GM08714 (cell line): Measurements from ENCODE around the gene CYB5A.
"Not testable (repeated sequence)": the region's sequence is repeated elsewhere in the genome, so short reads cannot be mapped to it uniquely, and the experiment has no call there.

Experiments
- H3K4me3 ChIP-seq: fragments of 200-500 bp; sonication (Bioruptor generic); 2 replicates; pipeline ENCODE4 v1.5.1; 2014; ENCODE audit warnings: mild to moderate bottlenecking, low read length, inconsistent platforms
- ZNF274 ChIP-seq: IDR thresholded peaks from 2 replicates; pipeline ENCODE4 v1.6.1; 2012; ENCODE audit warnings: mild to moderate bottlenecking, low read depth, low read length

CYB5A gene

DNA sequence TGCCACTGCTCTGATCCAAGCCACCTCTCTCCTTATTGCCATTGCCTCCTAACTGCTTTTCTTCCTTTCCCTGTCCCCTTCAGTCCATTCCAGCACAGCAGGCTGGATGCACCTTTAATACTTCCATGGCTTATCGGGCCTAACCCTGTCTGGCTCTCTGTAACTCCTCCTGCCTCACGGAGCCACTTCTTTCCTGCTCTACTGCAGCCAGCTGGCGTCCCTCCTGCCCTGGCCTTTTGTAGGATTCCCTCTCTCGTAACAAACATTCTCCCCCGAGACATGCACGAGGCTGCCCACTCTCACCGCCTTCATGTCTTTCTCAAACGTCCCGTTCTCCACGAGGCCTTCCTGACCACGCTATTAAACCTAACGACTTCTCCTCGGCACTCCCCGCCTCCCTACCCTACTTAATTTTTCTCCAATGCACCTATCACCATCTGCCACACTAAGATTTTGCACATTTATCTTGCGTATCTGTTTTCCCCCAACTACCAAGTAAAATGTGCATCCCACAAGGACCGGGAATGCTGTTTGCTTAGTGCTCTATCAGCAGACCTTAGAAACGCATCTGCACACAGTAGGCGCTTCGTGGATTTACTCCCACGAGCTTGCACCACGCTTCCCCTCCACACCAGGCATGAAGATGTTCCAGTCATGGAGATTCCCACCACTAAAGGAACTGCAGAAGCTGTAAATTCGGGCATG lies 23.1 kb upstream of the CYB5A start:
- H3K4me3 ChIP-seq, result no peak overlapping the region
- TF ChIP-seq ZNF274, result no peak

DNA sequence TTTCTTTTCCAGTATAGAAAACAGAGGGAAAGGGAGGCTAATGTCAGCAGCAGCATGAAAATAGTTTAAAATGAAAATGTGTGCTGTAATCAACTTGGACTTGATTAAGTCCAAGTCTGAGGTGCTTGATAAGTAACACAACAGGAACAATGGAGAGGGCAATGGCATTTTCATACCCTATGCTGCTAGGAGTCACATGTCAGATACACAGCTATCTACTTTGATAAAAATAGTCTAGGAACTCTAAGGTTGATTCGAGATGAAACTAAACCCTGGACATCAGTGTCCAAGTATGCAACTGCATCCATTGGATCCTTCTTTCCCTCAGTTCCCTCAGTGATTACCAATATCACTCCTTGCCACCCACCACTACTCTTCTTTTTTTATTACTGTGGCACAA lies 19.2 kb upstream of the CYB5A start:
- TF ChIP-seq ZNF274, result no peak

DNA sequence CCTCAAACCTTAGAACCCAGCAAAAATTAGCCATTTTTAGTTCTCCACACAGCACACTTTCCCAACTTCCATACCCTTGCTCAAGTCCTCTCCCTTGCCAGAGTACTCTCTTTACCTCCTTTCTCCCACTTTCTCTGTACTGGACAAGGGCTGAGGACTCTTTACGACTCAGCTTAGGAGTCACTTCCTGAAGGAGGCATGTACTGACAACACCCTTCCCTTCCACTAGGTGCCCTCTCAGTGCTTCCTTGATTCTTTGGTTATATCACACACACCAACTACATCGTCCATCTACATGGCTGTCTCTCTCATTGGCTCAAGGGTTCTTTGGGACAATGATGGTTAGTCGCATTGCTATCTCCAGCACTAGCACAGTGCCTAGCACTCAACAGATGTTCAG lies 18.6 kb upstream of the CYB5A start:
- TF ChIP-seq ZNF274, result no peak
- no peak overlapping the region for H3K4me3 ChIP-seq

More for the DNA sequence above, 19.2 kb upstream of the CYB5A start:
- no peak overlapping the region for H3K4me3 ChIP-seq

DNA sequence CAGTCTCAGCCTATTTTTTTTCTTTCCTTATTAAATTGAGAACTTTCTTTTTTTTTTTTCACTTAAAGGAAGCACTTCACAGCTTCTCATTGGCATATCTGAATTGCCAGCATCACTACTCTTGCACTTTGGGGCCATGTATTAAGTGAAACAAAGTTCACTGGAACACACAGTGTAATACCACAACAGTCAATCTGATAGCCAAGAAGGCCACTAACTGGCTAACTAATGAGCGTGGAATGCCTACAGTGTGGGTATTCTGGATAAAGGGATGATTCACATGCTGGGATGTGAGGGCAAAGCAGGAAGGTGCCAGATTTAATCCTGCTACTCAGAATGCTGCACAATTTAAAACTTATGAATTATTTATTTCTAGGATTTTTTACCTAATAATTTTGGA lies 12.2 kb upstream of the CYB5A start:
- TF ChIP-seq ZNF274, result no peak
- no peak overlapping the region for H3K4me3 ChIP-seq

DNA sequence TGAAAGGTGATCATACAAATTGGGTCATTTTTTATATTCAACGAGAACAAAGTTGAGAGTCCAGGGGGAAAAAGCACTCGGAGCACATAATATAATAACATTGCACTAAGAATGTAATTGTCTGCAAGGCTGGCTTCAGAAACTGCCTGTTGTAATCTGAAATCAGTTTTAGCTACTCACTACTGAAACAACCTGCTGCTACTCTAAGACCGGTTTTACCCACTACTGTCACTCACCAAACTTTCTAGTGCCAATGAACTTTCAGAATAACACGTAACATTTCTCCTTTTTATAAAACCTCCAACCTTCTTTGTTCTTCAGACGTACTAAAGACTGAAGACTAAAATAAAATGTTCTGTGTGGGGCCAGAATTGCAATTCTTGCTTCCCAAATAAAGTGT lies 11.5 kb upstream of the CYB5A start:
- no peak overlapping the region for H3K4me3 ChIP-seq
- TF ChIP-seq ZNF274, result no peak

DNA sequence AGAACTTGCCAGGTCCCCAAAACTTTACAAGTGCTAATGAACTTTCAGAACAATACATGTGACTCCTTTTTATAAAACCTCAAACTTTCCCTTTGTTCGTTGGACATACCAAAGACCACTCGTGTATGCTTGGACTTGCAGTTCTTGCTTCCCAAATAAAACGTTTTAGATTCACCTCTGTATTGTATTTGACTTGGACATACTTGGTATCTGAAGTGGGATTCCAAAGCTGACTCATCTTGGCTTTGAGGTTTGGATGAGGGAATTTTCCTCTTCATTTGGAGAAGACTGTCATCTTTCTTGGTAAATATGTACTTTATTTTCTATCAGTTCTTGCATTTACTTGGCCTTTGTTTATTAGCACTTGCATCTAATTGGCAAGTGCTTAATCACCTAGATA lies 8.0 kb upstream of the CYB5A start:
- TF ChIP-seq ZNF274, result no peak
- no peak overlapping the region for H3K4me3 ChIP-seq

DNA sequence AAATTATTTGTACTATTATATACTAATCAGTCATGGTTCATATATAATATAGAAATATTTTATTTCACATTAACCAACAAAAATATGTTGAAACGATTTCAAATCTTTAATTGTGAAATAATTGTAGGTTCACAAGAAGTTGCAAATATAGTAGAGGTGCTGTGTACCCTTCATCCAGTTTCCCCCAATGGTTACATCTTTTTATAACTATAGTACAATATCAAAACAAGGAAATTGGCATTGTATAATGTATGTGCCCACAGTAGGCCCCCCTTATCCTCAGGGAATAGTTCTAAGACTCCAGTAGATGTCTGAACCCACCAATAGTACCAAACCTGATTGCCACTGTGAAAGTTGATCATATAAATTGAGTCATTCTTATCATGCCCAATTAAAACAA lies 7.4 kb upstream of the CYB5A start:
- no peak for TF ChIP-seq ZNF274
- no peak overlapping the region for H3K4me3 ChIP-seq

DNA sequence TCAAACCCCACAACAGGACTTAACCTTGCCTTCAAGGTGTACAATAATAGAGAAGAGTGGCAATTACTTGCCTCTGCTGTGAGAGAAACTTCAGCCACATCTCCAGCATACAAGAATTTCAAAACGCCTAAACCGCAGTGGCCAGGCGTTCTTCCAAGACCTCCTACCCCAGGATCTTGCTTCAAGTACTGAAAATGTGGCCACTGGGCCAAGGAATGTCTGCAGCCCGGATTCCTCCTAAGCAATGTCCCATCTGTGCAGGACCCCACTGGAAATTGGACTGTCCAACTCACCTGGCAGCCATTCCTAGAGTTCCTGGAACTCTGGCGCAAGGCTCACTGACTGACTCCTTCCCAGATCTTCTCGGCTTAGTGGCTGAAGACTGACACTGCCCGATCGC lies 2.8 kb upstream of the CYB5A start:
- no peak overlapping the region for H3K4me3 ChIP-seq
- TF ChIP-seq ZNF274, result no peak

DNA sequence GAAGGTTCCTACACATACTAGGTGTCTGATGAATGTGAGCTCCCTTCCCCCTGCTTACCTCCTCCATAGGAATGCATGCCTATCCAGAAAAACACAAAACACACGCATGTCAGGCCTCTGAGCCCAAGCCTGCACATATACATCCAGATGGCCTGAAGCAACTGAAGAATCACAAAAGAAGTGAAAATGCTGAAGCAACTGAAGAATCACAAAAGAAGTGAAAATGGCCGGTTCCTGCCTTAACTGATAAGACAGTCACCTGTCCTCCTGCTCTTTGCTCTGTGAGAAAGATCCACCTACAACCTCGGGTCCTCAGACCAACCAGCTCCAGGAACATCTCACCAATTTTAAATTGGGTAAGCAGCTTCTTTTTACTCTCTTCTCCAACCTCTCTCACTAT lies 1.2 kb upstream of the CYB5A start:
- not testable (repeated sequence) for H3K4me3 ChIP-seq

DNA sequence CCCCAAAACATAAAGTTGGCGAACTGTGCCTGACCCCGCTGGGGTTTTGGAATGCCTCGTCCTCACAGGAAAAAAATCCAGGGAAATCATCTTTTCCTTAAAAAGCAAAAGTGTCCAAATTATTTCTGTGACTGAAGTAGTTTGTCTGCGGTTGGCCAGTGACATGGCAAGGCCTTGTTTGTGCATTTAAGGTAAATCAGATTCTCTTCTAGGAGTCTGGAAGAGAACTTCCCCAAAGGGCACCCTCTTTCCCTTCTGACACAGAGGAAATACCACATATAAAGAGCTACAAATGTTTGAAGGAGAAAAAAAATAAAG lies 737 bp upstream of the CYB5A start:
- no peak for TF ChIP-seq ZNF274
- peak overlapping the region; percentile 72 for H3K4me3 ChIP-seq

DNA sequence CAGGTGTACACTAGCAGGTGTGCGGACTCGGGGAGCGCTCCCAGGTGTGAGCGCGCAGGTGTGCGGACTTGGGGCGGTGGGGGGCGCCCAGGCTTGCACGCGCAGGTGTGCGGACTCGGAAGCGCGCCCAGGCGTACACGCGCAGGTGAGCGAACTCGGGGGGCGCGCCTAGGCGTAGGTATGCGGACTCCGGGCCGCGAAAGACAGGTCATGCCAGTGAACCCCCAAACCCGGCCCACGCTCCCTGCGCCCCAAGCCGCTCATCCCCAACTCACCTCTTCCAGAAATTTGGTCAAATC lies 342 bp downstream of the CYB5A start:
- TF ChIP-seq ZNF274, result no peak

DNA sequence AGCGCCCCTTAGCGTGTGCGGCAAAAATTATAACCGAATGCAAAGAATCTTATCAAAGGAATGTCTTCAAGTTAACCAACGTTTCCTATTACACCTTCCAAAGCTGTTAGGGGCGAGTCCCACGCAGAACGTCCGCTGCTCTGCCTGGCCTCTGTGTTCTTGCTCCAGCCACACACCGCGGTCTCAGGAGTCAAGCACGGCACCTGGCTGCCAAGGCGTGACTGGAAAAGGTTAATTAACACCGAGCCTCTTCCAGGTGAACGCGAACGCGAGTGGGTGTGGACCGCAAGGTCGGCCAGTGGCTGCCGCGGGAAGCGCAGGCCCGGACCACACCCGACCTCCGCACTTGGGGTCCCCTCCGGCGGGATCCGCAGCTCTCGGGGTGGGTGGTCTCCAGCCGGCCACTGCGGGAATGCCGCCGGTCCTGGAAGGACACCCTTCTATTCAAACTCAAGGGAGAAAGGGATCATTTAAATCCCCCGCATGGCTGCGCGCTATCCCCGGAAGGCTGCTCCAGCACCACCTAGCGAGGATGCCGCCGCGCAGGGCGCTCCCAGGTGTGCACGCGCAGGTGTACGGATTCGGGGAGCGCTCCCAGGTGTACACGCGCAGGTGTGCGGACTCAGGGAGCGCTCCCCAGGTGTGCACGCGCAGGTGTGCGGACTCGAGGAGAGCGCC lies 830 bp downstream of the CYB5A start:
- no peak for TF ChIP-seq ZNF274
- H3K4me3 ChIP-seq, result peak overlapping the region; percentile 92

More for the DNA sequence above, 342 bp downstream of the CYB5A start:
- H3K4me3 ChIP-seq, result peak overlapping the region; percentile 92

DNA sequence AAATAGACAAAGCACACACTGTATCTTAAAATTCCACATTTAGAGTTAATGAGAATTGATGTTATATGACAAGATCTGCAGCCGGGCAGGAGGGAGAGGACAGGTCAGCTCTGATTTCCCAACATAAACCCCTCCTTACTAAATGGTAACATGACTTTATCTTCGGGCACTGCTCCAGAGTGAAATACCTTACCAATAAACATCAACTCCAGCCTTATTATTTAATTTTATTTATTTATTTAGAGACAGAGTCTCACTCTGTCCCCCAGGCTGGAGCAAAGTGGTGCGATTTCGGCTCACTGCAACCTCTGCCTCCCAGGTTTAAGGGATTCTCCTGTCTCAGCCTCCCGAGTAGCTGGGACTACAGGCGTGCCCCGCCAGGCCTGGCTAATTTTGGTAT lies 1.7 kb downstream of the CYB5A start:
- TF ChIP-seq ZNF274, result no peak

DNA sequence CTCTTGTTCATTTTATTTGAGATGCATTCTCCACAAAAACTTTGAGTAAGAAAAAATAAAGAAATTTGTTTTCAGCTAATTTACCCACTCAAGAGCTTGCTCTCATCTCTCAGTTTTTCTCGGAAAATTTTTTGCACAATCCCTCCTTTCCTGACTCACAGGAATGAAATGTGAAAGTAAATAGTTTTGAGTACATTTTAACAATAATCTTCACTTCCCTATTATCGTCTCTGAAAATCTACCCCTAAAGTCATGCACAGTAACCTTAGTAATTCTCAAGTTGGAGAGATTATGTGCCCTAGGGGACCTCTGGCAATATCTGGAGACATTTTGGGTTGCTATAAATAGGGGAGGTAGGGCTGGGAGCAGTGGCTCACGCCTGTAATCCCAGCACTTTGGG lies 2.6 kb downstream of the CYB5A start:
- H3K4me3 ChIP-seq, result no peak overlapping the region
- no peak for TF ChIP-seq ZNF274

More for the DNA sequence above, 1.7 kb downstream of the CYB5A start:
- no peak overlapping the region for H3K4me3 ChIP-seq

DNA sequence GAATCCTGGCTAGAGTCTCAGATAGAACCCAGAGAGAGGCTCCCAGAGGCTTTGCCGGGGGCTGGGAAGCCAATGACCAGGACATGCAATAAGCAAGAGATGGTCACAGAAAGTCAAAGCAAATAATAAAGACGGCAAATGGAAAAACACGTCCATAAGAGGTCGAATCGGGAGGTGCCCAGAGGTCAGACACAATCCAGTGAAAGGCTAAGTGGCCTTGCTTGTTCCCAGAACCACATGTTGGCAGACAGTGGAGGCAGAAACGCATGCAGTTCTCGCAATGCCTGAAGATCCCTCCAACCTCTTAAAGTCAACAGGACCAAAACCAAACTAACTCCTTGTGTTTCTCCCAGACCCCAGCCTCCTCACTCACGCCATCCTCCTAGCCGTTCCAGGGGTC lies 3.0 kb downstream of the CYB5A start:
- no peak for TF ChIP-seq ZNF274
- H3K4me3 ChIP-seq, result no peak overlapping the region

DNA sequence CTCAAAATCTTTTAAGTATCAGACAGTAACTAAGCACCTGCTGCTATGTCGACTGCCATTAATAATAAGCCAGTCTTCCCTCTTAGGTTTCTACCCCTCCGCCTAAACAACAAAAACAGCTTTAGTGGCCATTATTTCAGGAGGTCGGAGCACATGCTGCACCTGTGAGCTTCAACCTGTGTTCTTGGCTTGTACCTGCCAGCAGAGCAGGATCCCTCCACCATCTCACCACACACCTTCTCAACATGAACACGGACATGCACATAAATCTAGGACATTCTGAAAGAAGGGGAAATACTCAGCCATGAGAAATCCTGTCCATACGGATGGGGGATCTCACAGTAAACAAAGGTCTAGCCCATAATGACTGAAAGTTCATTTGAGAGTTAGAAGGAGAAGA lies 3.7 kb downstream of the CYB5A start:
- H3K4me3 ChIP-seq, result no peak overlapping the region
- no peak for TF ChIP-seq ZNF274
